SJSA1 (cell line): ENCODE results near the gene ANXA11. TPM values are rescaled to one million over a fixed set of nuclear protein-coding genes. Genes with fewer than 3 reads are reported as not detected.

Experiments used
- DNase-seq, 2 experiments: peaks; one replicate each; pipeline ENCODE4 v3.0.0-alpha.2; 2015 to 2020; ENCODE audit warnings: low spot score in 2 of 2, low read depth in 1 of 2
- H3K27ac ChIP-seq: fragments of 250-450 bp; sonication (Bioruptor Pico); 2 replicates; pipeline ENCODE4 v1.5.1; 2020; ENCODE audit warnings: mild to moderate bottlenecking, moderate library complexity
- H3K27me3 ChIP-seq: fragments of 250-450 bp; sonication (Bioruptor Pico); replicated peaks from 2 replicates; pipeline ENCODE4 v1.5.1; 2020; ENCODE audit warnings: mild to moderate bottlenecking, moderate library complexity
- H3K36me3 ChIP-seq: fragments of 250-450 bp; sonication (Bioruptor Pico); 2 replicates; pipeline ENCODE4 v1.5.1; 2020; ENCODE audit warnings: mild to moderate bottlenecking
- H3K4me1 ChIP-seq: fragments of 250-450 bp; sonication (Bioruptor Pico); replicated peaks from 2 replicates; pipeline ENCODE4 v1.6.1; 2021; ENCODE audit warnings: mild to moderate bottlenecking
- H3K4me3 ChIP-seq: fragments of 250-450 bp; sonication (Bioruptor Pico); 2 replicates; pipeline ENCODE4 v1.5.1; 2020; ENCODE audit warnings: mild to moderate bottlenecking
- H3K9me3 ChIP-seq: fragments of 250-450 bp; sonication (Bioruptor Pico); replicated peaks from 2 replicates; pipeline ENCODE4 v1.5.1; 2020; ENCODE audit warnings: mild to moderate bottlenecking
- total RNA-seq: library from RNA; depleted of rRNA; stranded (reverse); fragments of >200 nt; shearing (Covaris generic); gene quantifications from 2 replicates; pipeline ENCODE4 v1.2.3, GENCODE V29; 2014; rRNA removed

ANXA11 gene
- total RNA-seq, 1 experiment from 2014 or later: 114 TPM

DNA sequence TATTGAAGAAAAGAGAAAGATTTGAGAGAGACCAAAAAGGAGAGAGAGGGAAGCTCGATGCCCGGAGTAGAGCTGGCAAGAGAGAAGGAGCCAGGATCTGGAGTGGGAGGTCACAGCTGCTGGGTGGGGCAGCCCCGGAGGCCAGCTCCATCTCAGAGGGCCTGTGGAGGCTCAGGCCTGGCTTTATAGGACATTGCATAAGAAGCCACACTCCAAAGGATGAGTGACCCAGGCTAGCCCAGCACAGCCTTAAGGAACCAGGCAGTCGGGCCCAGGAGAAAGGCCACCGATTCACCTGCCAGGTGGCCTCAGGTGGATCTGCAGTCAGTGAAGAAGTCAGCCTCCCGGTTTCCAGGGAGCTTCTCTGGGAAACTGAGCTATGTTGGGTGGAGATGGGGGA is 72.1 kb downstream of the ANXA11 start:
- Histone ChIP-seq H3K9me3 (no peaks in the 10 kb centered on the region), H3K4me3 (no peak overlapping the region), H3K27me3 (peaks cover 14% of the 10 kb centered on the region), H3K4me1 (peaks cover 22% of the 10 kb centered on the region), H3K36me3 (no peaks in the 10 kb centered on the region), H3K27ac (no peak overlapping the region)
- DNase-seq: no peak

DNA sequence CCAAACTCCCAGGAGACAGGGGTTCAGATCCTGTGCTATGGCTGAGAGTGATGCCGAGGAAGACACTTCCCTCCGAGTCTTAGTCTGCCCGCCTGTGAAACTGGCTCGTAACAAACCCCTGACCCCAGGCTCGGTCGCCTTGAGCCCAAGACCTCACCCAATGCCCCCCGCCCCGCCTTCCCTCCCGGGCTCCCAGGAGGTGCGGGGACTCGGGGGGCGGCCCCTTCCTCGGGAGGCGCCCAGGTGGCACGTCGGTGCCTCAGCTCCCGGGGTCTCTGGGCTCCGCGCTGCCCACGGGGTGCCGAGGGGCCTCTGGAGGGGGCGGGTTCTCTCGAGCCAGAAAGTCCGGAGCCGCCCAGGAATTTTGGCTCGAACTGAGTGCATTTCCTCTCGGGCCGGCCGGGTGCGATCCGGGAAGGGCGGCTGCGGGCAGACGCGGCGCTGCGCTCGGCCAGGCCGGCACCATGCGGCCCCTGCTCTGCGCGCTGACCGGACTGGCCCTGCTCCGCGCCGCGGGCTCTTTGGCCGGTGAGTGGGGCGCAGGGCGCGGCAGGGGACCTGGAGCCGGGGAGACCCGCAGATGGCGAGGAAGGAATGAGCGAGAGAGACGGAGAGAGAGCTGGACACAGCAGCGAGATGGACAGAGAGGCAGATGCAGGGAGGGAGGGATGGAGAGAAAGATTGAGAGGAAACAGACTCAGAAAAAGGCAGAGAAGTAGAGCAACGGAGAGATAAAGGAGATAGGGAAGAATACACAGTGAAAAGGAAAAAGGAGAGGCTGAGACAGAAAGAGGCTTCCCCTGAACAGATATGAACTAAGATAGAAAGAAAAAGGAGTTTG is 72.8 kb downstream of the ANXA11 start, which contains the start of gene PLAC9:
PLAC9 (plus strand) TSS at position 432 of the 841 bp plus-strand sequence; CDS start at position 465, 33 bp downstream.
- H3K27me3 ChIP-seq: peaks cover 14% of the 10 kb centered on the region
- peak within 1 kb of the TSS; percentile 10; the same call in 1 of the 2 replicates for H3K4me3 ChIP-seq
- no peak within 1 kb of the TSS for H3K27ac ChIP-seq
- peaks cover 21% of the 10 kb centered on the region for H3K4me1 ChIP-seq
- H3K9me3 ChIP-seq: no peaks in the 10 kb centered on the region
- H3K36me3 ChIP-seq: no peaks in the 10 kb centered on the region
- no peak for DNase-seq

DNA sequence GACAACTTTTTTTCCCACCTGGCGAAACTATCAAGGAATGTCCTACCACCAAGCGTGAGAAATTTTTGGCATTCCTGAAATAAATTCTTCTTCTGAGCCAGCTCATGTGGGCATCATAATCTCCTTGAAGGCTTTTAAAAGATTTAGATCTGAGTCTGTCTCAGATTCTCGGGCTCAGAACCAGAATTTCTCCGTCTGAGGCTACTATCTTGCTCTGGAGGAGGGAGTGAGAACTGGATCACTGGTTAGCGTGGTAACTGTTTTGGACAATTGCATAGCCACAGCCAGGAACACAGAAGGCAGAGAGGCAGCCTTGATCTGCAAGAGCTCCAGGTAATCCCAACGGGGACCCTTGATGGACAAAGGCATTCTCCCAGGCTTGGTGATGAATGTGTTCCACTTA is 73.8 kb downstream of the ANXA11 start:
- H3K4me1 ChIP-seq: peaks cover 12% of the 10 kb centered on the region
- H3K9me3 ChIP-seq: no peaks in the 10 kb centered on the region
- H3K36me3 ChIP-seq: no peaks in the 10 kb centered on the region
- H3K27ac ChIP-seq: no peak overlapping the region
- H3K4me3 ChIP-seq: no peak overlapping the region
- no peak for DNase-seq
- H3K27me3 ChIP-seq: peaks cover 14% of the 10 kb centered on the region

DNA sequence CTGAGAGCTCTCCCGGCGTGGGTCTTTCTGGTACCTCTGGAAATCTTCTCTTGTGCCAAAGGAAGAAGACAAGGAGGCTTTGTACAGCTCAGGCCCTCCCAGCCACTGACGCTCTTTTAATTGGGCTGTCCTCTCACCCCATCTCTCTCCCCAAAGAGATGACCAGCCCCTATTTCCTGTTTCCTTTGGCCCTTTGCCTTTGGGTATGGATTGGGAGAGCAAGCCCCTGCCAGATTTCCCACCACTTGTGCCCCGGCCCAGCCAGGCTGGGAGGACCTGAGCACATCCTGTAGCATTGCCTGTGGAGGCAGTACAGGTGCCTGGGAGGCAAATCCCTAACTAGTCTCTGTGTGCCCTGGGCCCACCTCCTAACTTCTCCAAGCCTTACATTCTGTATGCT is 78.5 kb downstream of the ANXA11 start:
- DNase-seq: no peak
- Histone ChIP-seq H3K4me3 (no peak overlapping the region), H3K4me1 (no peaks in the 10 kb centered on the region), H3K27me3 (peaks cover 4% of the 10 kb centered on the region; the same call in 1 of the 2 replicates), H3K36me3 (no peaks in the 10 kb centered on the region), H3K9me3 (no peaks in the 10 kb centered on the region), H3K27ac (no peak overlapping the region)

DNA sequence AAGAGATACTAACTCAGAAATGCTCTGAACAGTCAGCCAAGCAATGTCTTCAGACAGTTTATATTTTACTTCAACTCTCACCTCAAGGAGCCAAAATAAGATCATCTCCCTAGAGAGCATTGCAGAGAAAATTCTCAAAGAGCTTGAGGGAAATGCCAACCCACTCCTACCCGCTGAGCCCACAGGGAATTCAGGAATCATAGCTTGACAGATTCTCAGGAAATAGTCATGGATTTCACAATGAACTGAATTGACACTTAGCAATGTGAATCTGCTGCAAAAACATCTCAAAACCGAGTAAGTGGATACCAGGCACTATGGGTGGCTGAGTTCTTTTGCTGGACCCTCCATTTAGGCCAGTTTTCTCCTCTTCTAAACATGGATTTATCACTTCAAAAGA is 82.6 kb downstream of the ANXA11 start:
- Histone ChIP-seq H3K9me3 (no peaks in the 10 kb centered on the region), H3K4me3 (no peak overlapping the region), H3K27me3 (no peaks in the 10 kb centered on the region), H3K27ac (no peak overlapping the region), H3K4me1 (no peaks in the 10 kb centered on the region), H3K36me3 (no peaks in the 10 kb centered on the region)
- no peak for DNase-seq

DNA sequence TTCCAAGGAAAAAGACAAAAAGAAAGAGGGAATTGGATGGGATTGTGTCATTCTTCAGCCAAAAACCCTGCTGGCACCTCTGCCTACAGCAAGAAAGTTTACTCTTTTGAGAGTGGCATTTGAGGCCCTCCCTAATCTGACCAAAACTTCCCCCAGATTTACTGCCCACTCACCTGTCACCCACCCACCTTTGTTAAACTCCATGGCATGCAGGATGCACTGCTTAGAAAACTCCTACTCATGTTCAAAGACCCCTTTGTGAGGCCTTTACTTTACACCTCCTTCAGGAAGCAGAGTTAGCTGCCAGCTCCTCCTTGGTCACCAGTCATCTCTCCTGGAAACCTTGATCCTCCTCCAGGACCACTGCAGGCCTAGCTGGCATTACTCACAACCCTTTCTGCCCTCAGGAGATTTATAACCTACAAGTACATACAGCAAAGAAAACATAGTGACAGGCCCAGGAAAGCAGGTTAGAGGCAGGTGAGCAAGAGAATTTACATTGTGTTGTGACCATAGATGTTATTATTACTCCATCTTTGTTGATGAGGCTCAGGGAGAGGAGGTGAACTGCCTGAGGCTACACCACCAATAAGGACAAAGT is 83.1 kb downstream of the ANXA11 start:
- DNase-seq: no peak
- no peak overlapping the region for H3K27ac ChIP-seq

DNA sequence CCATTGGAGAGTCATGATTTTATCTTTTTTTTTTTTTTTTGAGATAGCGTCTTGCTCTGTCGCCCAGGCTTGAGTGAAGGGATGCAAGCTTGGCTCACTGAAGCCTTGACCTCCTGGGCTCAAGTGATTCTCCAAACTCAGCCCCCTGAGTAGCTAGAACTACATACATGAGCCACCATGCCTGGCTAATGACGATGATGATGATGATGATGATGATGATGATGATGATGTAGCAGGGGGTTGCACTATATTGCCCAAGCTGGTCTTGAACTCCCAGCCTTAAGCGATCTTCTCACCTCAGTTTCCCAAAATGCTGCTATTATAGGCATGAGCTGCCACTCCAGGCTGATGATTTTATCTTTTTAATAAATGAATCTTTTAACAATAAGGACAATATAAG is 86.7 kb downstream of the ANXA11 start:
- Histone ChIP-seq H3K27me3 (no peaks in the 10 kb centered on the region), H3K36me3 (no peaks in the 10 kb centered on the region), H3K4me1 (no peaks in the 10 kb centered on the region), H3K9me3 (no peaks in the 10 kb centered on the region), H3K27ac (no peak overlapping the region), H3K4me3 (no peak overlapping the region)
- no peak for DNase-seq

More for the DNA sequence above, 83.1 kb downstream of the ANXA11 start:
- H3K27me3 ChIP-seq: no peaks in the 10 kb centered on the region
- no peak overlapping the region for H3K4me3 ChIP-seq
- H3K36me3 ChIP-seq: no peaks in the 10 kb centered on the region
- no peaks in the 10 kb centered on the region for H3K4me1 ChIP-seq
- no peaks in the 10 kb centered on the region for H3K9me3 ChIP-seq

DNA sequence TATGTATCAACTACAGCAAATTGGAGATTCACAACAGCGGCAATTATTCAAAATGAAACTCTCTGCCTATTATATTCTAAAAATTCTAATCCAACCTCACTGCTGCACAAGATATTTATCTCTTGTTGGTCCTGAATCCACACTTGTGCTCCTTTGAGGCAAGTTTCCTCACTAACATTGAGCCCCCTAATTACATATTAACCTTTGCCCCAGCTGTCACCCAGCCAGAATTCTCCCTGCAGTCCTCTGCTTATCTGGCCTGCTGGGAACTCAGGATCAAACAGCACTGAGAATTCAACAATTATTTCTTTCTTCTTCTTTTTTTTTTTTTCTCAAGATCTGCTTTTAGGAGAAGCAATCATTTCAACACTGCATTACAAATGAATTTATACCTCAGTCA is 94.4 kb downstream of the ANXA11 start:
- Histone ChIP-seq H3K9me3 (0 out of 2 replicates have a peak, but pooled peaks cover 4% of the 10 kb centered on the region), H3K36me3 (no peaks in the 10 kb centered on the region), H3K4me3 (no peak overlapping the region), H3K27me3 (no peaks in the 10 kb centered on the region), H3K27ac (no peak overlapping the region), H3K4me1 (no peaks in the 10 kb centered on the region)
- DNase-seq: no peak

DNA sequence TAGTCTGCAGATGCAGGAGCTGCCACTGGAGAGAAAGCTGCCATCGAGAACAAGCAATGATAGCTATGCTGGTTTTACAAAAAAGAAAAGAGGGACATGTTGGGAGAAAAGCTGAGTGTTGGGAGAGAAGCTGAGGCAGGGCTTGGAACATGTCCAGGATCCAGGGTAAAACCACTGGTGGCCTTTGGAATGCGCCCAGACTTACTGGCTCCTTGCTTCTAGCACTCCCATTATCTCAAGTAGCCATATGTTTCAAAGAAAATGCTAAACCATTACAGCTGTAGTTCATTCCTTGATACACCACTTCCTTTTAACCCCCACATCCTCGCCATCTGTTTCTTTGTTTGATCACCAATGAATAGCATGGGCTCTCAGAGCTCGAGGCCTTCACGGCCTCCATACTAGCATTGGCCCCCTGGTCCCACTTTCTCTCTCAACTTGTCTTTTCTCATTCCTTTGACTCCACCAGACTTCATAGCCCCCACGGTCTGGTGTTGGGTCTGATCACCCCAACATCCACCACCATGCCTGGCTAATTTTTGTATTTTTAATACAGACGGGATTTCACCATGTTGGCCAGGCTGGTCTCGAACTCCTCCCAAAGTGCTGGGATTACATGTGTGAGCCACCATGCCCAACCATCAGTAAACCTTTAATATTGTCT is 96.6 kb downstream of the ANXA11 start:
- Histone ChIP-seq H3K27me3 (no peaks in the 10 kb centered on the region), H3K27ac (no peak overlapping the region), H3K9me3 (0 out of 2 replicates have a peak, but pooled peaks cover 4% of the 10 kb centered on the region), H3K4me1 (no peaks in the 10 kb centered on the region), H3K36me3 (no peaks in the 10 kb centered on the region), H3K4me3 (no peak overlapping the region)
- no peak for DNase-seq

DNA sequence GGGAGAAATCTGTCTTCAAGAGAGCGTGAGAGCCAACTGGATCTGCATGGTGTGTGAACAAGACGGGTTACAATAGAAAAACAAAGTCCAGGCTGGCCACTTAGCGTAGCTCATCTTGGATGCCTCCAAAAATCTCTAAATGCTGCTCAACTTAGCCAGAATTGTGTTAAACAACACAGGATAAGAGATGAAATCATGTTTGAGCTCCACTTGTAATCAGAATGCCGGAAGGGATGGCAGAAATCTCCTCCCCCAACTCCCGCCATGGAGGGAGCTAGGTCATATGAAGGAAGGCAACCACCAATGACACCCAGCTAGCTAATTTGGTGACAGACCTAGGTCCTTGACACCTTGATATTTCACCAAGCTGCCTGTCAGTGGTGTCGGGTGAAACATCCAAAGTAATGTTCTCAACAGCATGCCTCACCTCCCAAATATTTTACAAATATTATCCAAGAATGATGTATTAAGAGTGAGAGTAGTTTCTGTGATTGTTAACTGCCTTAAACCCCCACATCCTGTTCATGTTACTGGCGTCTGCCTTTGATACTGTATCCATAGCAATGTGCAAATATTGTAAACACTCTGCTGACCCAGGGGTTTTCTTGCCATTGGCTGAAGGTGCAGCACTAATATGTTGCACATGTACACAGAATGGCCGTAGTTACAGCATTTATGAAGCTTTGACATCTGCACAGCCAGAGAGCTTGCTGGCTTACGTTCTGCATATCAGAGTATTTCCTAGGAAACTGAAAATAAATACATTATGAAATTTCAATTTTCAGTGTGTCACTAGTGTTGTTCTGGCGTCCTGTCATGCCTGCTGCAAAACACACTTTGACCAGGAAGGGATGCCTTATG is 101.0 kb downstream of the ANXA11 start:
- Histone ChIP-seq H3K4me1 (no peaks in the 10 kb centered on the region), H3K36me3 (no peaks in the 10 kb centered on the region), H3K27me3 (no peaks in the 10 kb centered on the region), H3K27ac (no peak overlapping the region), H3K4me3 (no peak overlapping the region), H3K9me3 (0 out of 2 replicates have a peak, but pooled peaks cover 4% of the 10 kb centered on the region)
- DNase-seq: no peak

Other genes starting within 250 kb of the ANXA11 start
- 0.25 and 9.0 TPM in 2 replicates for gene TMEM254, start 126.9 kb downstream of the ANXA11 start, total RNA-seq
- gene PLAC9, start 72.8 kb downstream of the ANXA11 start, total RNA-seq: not detected in 2 replicates
- not detected in 2 replicates for gene MAT1A, start 84.1 kb upstream of the ANXA11 start, total RNA-seq
- gene DYDC1, start 151.2 kb upstream of the ANXA11 start, total RNA-seq: not detected in 2 replicates
- gene DYDC2, start 151.2 kb upstream of the ANXA11 start, total RNA-seq: not detected in 2 replicates
- gene PRXL2A, start 203.0 kb upstream of the ANXA11 start, total RNA-seq: 51.8 and 68.9 TPM in 2 replicates
- gene TSPAN14, start 248.8 kb upstream of the ANXA11 start, total RNA-seq: 60.8 and 65.8 TPM in 2 replicates